HG03457 (cell line): Measurements from ENCODE around the gene FKBP6.
"Not testable (repeated sequence)": the region's sequence is repeated elsewhere in the genome, so short reads cannot be mapped to it uniquely, and the experiment has no call there.

Experiments used
- ATAC-seq: cut with Tn5 transposase; IDR thresholded peaks from one replicate; pipeline ENCODE4 v1.9.1; 2021; ENCODE audit warnings: moderate number of reproducible peaks; ENCODE audit not compliant: unreplicated experiment

Gene FKBP6

GRCh38 chr7:73323434-73324080 is 4.4 kb upstream of the FKBP6 start:
- not testable (repeated sequence) for ATAC-seq

GRCh38 chr7:73324081-73324845 is 3.7 kb upstream of the FKBP6 start:
- ATAC-seq, result not testable (repeated sequence)

- ATAC-seq, result not testable (repeated sequence)
Observed at GRCh38 chr7:73325424-73325823, 2.5 kb upstream of the FKBP6 start.

GRCh38 chr7:73327449-73327848 is 512 bp upstream of the FKBP6 start:
- ATAC-seq, result not testable (repeated sequence)

- no peak for ATAC-seq
Observed at GRCh38 chr7:73328696-73329095, 735 bp downstream of the FKBP6 start.

GRCh38 chr7:73329861-73330581 is 2.1 kb downstream of the FKBP6 start:
- no peak for ATAC-seq

GRCh38 chr7:73330772-73331171 is 2.8 kb downstream of the FKBP6 start:
- no peak for ATAC-seq

- no peak for ATAC-seq
Observed at GRCh38 chr7:73332447-73332846, 4.5 kb downstream of the FKBP6 start.

GRCh38 chr7:73338321-73338720 is 10.4 kb downstream of the FKBP6 start:
- ATAC-seq, result no peak

GRCh38 chr7:73340514-73340913 is 12.6 kb downstream of the FKBP6 start:
- no peak for ATAC-seq

GRCh38 chr7:73341877-73342276 is 13.9 kb downstream of the FKBP6 start:
- no peak for ATAC-seq

- no peak for ATAC-seq
Observed at GRCh38 chr7:73342645-73343044, 14.7 kb downstream of the FKBP6 start.

- no peak for ATAC-seq
Observed at GRCh38 chr7:73343671-73344380, 15.9 kb downstream of the FKBP6 start.

GRCh38 chr7:73345538-73345937 is 17.6 kb downstream of the FKBP6 start:
- ATAC-seq, result no peak

GRCh38 chr7:73345951-73346350 is 18.0 kb downstream of the FKBP6 start:
- ATAC-seq, result no peak

- ATAC-seq, result no peak
Observed at GRCh38 chr7:73349763-73350162, 21.8 kb downstream of the FKBP6 start.

- ATAC-seq, result no peak
Observed at GRCh38 chr7:73350306-73351068, 22.5 kb downstream of the FKBP6 start.

- ATAC-seq, result no peak
Observed at GRCh38 chr7:73351447-73352167, 23.6 kb downstream of the FKBP6 start.

GRCh38 chr7:73352784-73353183 is 24.8 kb downstream of the FKBP6 start:
- ATAC-seq, result no peak

GRCh38 chr7:73353243-73353642 is 25.3 kb downstream of the FKBP6 start:
- no peak for ATAC-seq
